GM18511 (cell line): ENCODE results near the gene DACT2.

Experiments
- ATAC-seq: cut with Tn5 transposase; IDR thresholded peaks from one replicate; pipeline ENCODE4 v1.9.1; 2021; ENCODE audit warnings: mild to moderate bottlenecking, moderate library complexity; ENCODE audit not compliant: unreplicated experiment

DACT2 gene

GRCh38 chr6:168353041-168353440 is 33.5 kb upstream of the DACT2 start:
- ATAC-seq = no peak

GRCh38 chr6:168352096-168352495 is 32.5 kb upstream of the DACT2 start:
- ATAC-seq = no peak

GRCh38 chr6:168349718-168350210 is 30.2 kb upstream of the DACT2 start:
- no peak for ATAC-seq

GRCh38 chr6:168348186-168348585 is 28.6 kb upstream of the DACT2 start:
- no peak for ATAC-seq

- no peak for ATAC-seq
Observed at GRCh38 chr6:168347615-168348014, 28.0 kb upstream of the DACT2 start.

- no peak for ATAC-seq
Observed at GRCh38 chr6:168347053-168347452, 27.5 kb upstream of the DACT2 start.

- ATAC-seq = no peak
Observed at GRCh38 chr6:168345896-168346754, 26.5 kb upstream of the DACT2 start.

GRCh38 chr6:168345266-168345665 is 25.7 kb upstream of the DACT2 start:
- no peak for ATAC-seq

GRCh38 chr6:168344338-168344737 is 24.8 kb upstream of the DACT2 start:
- no peak for ATAC-seq

GRCh38 chr6:168343239-168344150 is 23.9 kb upstream of the DACT2 start:
- no peak for ATAC-seq

GRCh38 chr6:168342636-168343035 is 23.1 kb upstream of the DACT2 start:
- ATAC-seq = no peak

- ATAC-seq = no peak
Observed at GRCh38 chr6:168341280-168341900, 21.8 kb upstream of the DACT2 start.

GRCh38 chr6:168340819-168341218 is 21.2 kb upstream of the DACT2 start:
- no peak for ATAC-seq

- ATAC-seq = no peak
Observed at GRCh38 chr6:168338777-168339176, 19.2 kb upstream of the DACT2 start.

GRCh38 chr6:168336967-168337366 is 17.4 kb upstream of the DACT2 start:
- ATAC-seq = no peak

- no peak for ATAC-seq
Observed at GRCh38 chr6:168333989-168334388, 14.4 kb upstream of the DACT2 start.

GRCh38 chr6:168333491-168333890 is 13.9 kb upstream of the DACT2 start:
- ATAC-seq = no peak

- no peak for ATAC-seq
Observed at GRCh38 chr6:168333039-168333438, 13.5 kb upstream of the DACT2 start.

- no peak for ATAC-seq
Observed at GRCh38 chr6:168332020-168332419, 12.4 kb upstream of the DACT2 start.

- no peak for ATAC-seq
Observed at GRCh38 chr6:168331058-168331457, 11.5 kb upstream of the DACT2 start.

GRCh38 chr6:168330403-168330802 is 10.8 kb upstream of the DACT2 start:
- no peak for ATAC-seq
